ENCODE data around the gene SSRP1.

Gene SSRP1

DNA sequence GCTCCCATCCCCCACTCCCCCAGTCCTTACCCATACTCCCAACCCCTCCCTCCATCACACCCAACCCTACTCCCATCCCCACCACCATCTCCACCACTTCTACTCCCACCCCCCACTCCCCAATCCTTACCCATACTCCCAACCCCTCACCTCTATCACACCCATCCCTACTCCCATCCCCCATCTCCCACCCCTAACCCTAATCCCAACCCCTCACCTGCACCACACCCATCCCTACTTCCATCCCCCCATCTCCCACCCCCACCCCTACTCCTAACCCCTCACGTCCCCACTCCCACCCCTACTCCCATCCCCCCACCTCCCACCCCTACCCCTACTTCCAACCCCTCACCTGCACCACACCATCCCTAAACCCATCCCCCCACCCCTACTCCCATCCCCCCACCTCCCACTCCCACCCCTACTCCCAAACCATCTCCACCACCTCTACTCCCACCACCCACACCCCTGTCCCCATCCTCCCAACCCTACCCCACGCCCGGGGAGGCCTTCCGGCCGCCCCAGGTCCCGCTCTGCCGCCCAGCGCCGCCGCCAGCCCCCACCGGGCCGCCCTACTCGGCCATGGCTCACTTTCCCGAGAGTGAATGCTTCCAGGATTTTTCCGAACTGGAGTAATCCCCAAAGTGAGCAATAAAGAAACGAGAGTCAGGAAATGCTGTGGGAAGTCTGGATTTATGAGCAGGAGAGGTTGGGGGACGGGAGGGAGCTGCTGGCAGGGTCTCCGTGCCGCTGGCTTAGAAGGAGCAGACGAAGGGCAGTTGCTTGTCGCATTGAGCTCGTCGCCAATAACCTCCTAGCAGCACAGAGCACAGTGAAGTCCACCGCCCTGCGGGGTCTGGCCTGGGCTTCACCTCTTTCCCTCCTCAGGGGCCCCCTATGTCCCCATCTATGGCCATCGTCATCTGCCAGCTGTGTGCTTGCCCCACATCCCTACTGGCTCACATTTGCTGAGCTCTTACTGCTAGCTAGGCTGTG lies 40.7 kb upstream of the SSRP1 start:
- TF ChIP-seq, protein P1, sequence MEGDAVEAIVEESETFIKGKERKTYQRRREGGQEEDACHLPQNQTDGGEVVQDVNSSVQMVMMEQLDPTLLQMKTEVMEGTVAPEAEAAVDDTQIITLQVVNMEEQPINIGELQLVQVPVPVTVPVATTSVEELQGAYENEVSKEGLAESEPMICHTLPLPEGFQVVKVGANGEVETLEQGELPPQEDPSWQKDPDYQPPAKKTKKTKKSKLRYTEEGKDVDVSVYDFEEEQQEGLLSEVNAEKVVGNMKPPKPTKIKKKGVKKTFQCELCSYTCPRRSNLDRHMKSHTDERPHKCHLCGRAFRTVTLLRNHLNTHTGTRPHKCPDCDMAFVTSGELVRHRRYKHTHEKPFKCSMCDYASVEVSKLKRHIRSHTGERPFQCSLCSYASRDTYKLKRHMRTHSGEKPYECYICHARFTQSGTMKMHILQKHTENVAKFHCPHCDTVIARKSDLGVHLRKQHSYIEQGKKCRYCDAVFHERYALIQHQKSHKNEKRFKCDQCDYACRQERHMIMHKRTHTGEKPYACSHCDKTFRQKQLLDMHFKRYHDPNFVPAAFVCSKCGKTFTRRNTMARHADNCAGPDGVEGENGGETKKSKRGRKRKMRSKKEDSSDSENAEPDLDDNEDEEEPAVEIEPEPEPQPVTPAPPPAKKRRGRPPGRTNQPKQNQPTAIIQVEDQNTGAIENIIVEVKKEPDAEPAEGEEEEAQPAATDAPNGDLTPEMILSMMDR (IDR thresholded peaks at IDR 0.05; ENCODE audit: insufficient read depth, low read length, poor library complexity, severe bottlenecking) = no peak
- Histone ChIP-seq H3K27me3 (replicated peaks; ENCODE audit: control insufficient read depth, insufficient read depth, low read length) (no peaks in the 10 kb centered on the region), H3K4me3 (replicated peaks; ENCODE audit: low read depth, low read length) (no peak overlapping the region), H3K36me3 (ENCODE audit: control insufficient read depth, insufficient read depth, low read length) (no peaks in the 10 kb centered on the region)
- no peak for DNase-seq (ENCODE audit: extremely low read depth, insufficient read length)

GRCh38 chr11:57375490-57375889 lies 39.8 kb upstream of the SSRP1 start:
- Histone ChIP-seq H3K36me3 (ENCODE audit: control insufficient read depth, insufficient read depth, low read length) (no peaks in the 10 kb centered on the region), H3K27me3 (replicated peaks; ENCODE audit: control insufficient read depth, insufficient read depth, low read length) (no peaks in the 10 kb centered on the region), H3K4me3 (replicated peaks; ENCODE audit: low read depth, low read length) (no peak overlapping the region)
- TF ChIP-seq, protein P1 (IDR thresholded peaks at IDR 0.05; ENCODE audit: insufficient read depth, low read length, poor library complexity, severe bottlenecking) = no peak
- DNase-seq (ENCODE audit: extremely low read depth, insufficient read length) = no peak

DNA sequence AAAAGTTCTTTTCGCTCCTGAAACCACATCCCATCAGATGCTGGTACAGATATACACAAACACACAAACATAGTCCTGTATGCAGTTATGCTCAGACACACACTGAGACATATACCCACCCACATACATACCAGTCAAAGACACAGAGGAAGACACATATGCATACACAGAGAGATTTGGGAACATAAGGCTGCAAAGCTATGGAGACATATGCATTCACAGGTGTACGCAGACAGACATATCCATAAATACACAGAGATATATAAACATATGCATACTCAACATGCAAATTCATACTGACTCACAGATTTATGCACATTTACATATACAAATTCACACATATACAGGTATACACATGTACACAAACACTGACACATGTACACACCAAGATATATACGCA lies 39.3 kb upstream of the SSRP1 start:
- TF ChIP-seq, protein P1 (IDR thresholded peaks at IDR 0.05; ENCODE audit: insufficient read depth, low read length, poor library complexity, severe bottlenecking) = no peak
- Histone ChIP-seq H3K36me3 (ENCODE audit: control insufficient read depth, insufficient read depth, low read length) (no peaks in the 10 kb centered on the region), H3K4me3 (replicated peaks; ENCODE audit: low read depth, low read length) (no peak overlapping the region), H3K27me3 (replicated peaks; ENCODE audit: control insufficient read depth, insufficient read depth, low read length) (no peaks in the 10 kb centered on the region)
- DNase-seq (ENCODE audit: extremely low read depth, insufficient read length) = no peak

DNA sequence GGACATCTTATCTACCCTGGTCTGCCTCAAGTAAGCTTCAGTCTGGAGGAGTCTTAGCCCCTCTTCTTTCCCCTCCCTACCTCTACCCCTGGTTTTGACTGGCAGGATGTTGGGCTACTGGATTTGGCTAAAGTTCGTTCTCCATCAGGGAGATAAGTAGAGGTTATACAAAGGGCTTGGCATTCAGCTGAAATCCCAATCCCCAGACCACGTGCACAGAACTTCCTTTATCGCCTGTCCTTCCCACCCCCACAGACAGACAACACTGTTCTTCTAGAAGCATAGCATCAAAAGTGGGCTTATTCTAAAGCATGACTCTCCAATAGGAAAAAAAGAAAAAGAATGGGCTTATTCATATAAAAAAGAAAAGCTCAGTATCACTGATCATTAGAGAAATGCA lies 37.5 kb upstream of the SSRP1 start:
- no peaks in the 10 kb centered on the region for H3K27me3 ChIP-seq (replicated peaks; ENCODE audit: control insufficient read depth, insufficient read depth, low read length)
- H3K4me3 ChIP-seq (replicated peaks; ENCODE audit: low read depth, low read length) = no peak overlapping the region
- TF ChIP-seq, protein P1 (IDR thresholded peaks at IDR 0.05; ENCODE audit: insufficient read depth, low read length, poor library complexity, severe bottlenecking) = no peak
- no peak for DNase-seq (ENCODE audit: extremely low read depth, insufficient read length)
- H3K36me3 ChIP-seq (ENCODE audit: control insufficient read depth, insufficient read depth, low read length) = no peaks in the 10 kb centered on the region

DNA sequence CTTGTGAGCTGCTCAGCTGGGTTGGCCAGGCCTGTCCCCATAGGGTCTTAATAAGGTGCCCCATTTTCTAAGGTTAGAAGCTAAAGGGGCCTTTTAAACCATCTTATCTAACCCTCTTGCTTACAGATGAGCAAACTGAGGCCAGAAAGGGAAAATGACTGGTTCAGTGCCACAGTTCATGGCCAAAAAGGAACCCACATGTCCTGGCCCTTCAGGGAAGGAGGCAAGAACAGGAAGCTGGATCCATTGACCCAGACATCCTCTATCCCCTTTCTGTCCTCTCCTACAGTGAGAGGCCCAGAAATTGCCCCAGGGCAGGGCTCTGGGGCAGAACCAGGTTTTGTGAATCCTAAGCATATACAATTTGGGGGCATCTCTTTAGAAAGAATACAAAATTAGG lies 35.2 kb upstream of the SSRP1 start:
- H3K4me3 ChIP-seq (replicated peaks; ENCODE audit: low read depth, low read length) = no peak overlapping the region
- H3K27me3 ChIP-seq (replicated peaks; ENCODE audit: control insufficient read depth, insufficient read depth, low read length) = no peaks in the 10 kb centered on the region
- no peak for DNase-seq (ENCODE audit: extremely low read depth, insufficient read length)
- TF ChIP-seq, protein P1 (IDR thresholded peaks at IDR 0.05; ENCODE audit: insufficient read depth, low read length, poor library complexity, severe bottlenecking) = no peak
- H3K36me3 ChIP-seq (ENCODE audit: control insufficient read depth, insufficient read depth, low read length) = no peaks in the 10 kb centered on the region
